H1 (cell line): Measurements from ENCODE around the gene MAGI1. TPM values are rescaled to one million over a fixed set of nuclear protein-coding genes. Genes with fewer than 3 reads are reported as not detected.

Source experiments
- CTCF ChIA-PET: fragments of 300-600 bp; sonication (Branson Sonifier 250); formaldehyde crosslinking; loops from one replicate; lab custom pipeline; 2021; ENCODE audit not compliant: partially characterized antibody; lab: Charles Lee
- POLR2A ChIA-PET: fragments of 300-600 bp; sonication (Branson Sonifier 250); formaldehyde crosslinking; loops from one replicate; lab custom pipeline; 2021; ENCODE audit warnings: inconsistent platforms; ENCODE audit not compliant: partially characterized antibody; lab: Charles Lee
- DNase-seq, 2 experiments: peaks; one replicate each; pipeline versions ENCODE4 v3.0.0 to v3.0.0-alpha.2; 2010 to 2022; ENCODE audit warnings: low spot score in 2 of 2, low read depth in 1 of 2, mixed read lengths in 1 of 2
- FAIRE-seq: peaks from 2 replicates; lab custom pipeline; 2011; peaks lifted over from hg19 to GRCh38; lab: Jason Lieb, UNC
- H2AFZ ChIP-seq: 2 replicates; pipeline ENCODE4 v1.8.1; 2012; ENCODE audit warnings: low read length, inconsistent platforms
- H2AK5ac ChIP-seq: 2 replicates; pipeline ENCODE4 v1.6.1; 2013; ENCODE audit warnings: low read depth, low read length
- H2BK120ac ChIP-seq: replicated peaks from 2 replicates; pipeline ENCODE3; 2013; ENCODE audit warnings: low read depth, low read length, inconsistent platforms
- H2BK12ac ChIP-seq: 2 replicates; pipeline ENCODE4 v1.6.1; 2013; ENCODE audit warnings: low read depth, low read length
- H2BK15ac ChIP-seq: 2 replicates; pipeline ENCODE4 v1.6.1; 2013; ENCODE audit warnings: low read length
- H2BK20ac ChIP-seq: 2 replicates; pipeline ENCODE4 v1.6.1; 2013; ENCODE audit warnings: low read length
- H2BK5ac ChIP-seq: 2 replicates; pipeline ENCODE4 v1.6.1; 2013; ENCODE audit warnings: low read depth, low read length
- H3K14ac ChIP-seq: 2 replicates; pipeline ENCODE4 v1.6.1; 2013; ENCODE audit warnings: inconsistent platforms; ENCODE audit not compliant: insufficient read length
- H3K18ac ChIP-seq: 2 replicates; pipeline ENCODE4 v1.6.1; 2013; ENCODE audit warnings: low read length; ENCODE audit errors: extremely low read depth
- H3K23ac ChIP-seq: 2 replicates; pipeline ENCODE4 v1.6.1; 2013; ENCODE audit warnings: inconsistent platforms; ENCODE audit not compliant: insufficient read length
- H3K23me2 ChIP-seq: 2 replicates; pipeline ENCODE4 v1.6.1; 2013; ENCODE audit warnings: low read depth, low read length
- H3K27ac ChIP-seq: 2 replicates; pipeline ENCODE4 v1.6.1; 2011; ENCODE audit warnings: low read depth, low read length, inconsistent platforms
- H3K27me3 ChIP-seq, 4 experiments: replicated peaks in 1 of 4; 1 replicate in 1 of 4; 2 replicates in 3 of 4; pipeline versions ENCODE4 v1.6.1 to v1.8.1; 2011 to 2013; ENCODE audit warnings: low read length in 3 of 4, mild to moderate bottlenecking in 3 of 4, inconsistent platforms in 2 of 4, mixed read lengths in 2 of 4, moderate library complexity in 1 of 4; ENCODE audit not compliant: control insufficient read depth in 3 of 4, insufficient read depth in 3 of 4; ENCODE audit errors: extremely low read depth in 1 of 4
- H3K36me3 ChIP-seq, 4 experiments: 2 replicates each; pipeline versions ENCODE4 v1.6.1 to v1.8.1; 2011 to 2013; ENCODE audit warnings: mild to moderate bottlenecking in 4 of 4, low read length in 3 of 4, moderate library complexity in 2 of 4, control low read depth in 1 of 4, inconsistent platforms in 1 of 4; ENCODE audit not compliant: insufficient read depth in 4 of 4, control insufficient read depth in 2 of 4
- H3K4ac ChIP-seq: replicated peaks from 2 replicates; pipeline ENCODE3; 2013; ENCODE audit warnings: low read length, low read depth, mixed read lengths, inconsistent platforms; ENCODE audit not compliant: insufficient read length
- H3K4me1 ChIP-seq, 4 experiments: replicated peaks in 1 of 4; 1 replicate in 1 of 4; 2 replicates in 3 of 4; pipeline versions ENCODE4 v1.6.1 to v1.8.1; 2011 to 2013; ENCODE audit warnings: low read length in 3 of 4, inconsistent platforms in 2 of 4, mixed read lengths in 1 of 4; ENCODE audit not compliant: insufficient read depth in 4 of 4, control insufficient read depth in 3 of 4
- H3K4me2 ChIP-seq, 2 experiments: 2 replicates each; pipeline versions ENCODE4 v1.6.1 to v1.8.1; 2011 to 2013; ENCODE audit warnings: low read depth in 2 of 2, low read length in 2 of 2, control low read depth in 1 of 2, inconsistent platforms in 1 of 2, mild to moderate bottlenecking in 1 of 2; ENCODE audit not compliant: insufficient read depth in 1 of 2
- H3K4me3 ChIP-seq, 4 experiments: fragments of 200-600, 300-600 bp in 1 of 4; sonication (generic), shearing (Covaris generic), sonication (Bioruptor Twin) in 1 of 4; 2 replicates each; pipeline versions ENCODE4 v1.5.1 to v1.8.1; 2011 to 2016; ENCODE audit warnings: low read length in 4 of 4, low read depth in 3 of 4, control low read depth in 2 of 4, inconsistent platforms in 2 of 4, mild to moderate bottlenecking in 2 of 4, mixed read lengths in 1 of 4, moderate library complexity in 1 of 4; ENCODE audit not compliant: insufficient read depth in 2 of 4; ENCODE audit errors: extremely low read depth in 1 of 4
- H3K56ac ChIP-seq: replicated peaks from 2 replicates; pipeline ENCODE3; 2013; ENCODE audit warnings: low read depth, mild to moderate bottlenecking, mixed read lengths, low read length, inconsistent platforms; ENCODE audit not compliant: insufficient read length
- H3K79me1 ChIP-seq: 2 replicates; pipeline ENCODE4 v1.6.1; 2013; ENCODE audit warnings: low read depth, low read length, control low read depth
- H3K79me2 ChIP-seq, 2 experiments: 2 replicates each; pipeline versions ENCODE4 v1.6.1 to v1.8.1; 2012 to 2013; ENCODE audit warnings: low read length in 2 of 2, mild to moderate bottlenecking in 2 of 2, inconsistent platforms in 1 of 2; ENCODE audit not compliant: insufficient read depth in 2 of 2, control insufficient read depth in 1 of 2
- H3K9ac ChIP-seq, 4 experiments: replicated peaks in 1 of 4; 1 replicate in 1 of 4; 2 replicates in 3 of 4; pipeline versions ENCODE4 v1.6.1 to v1.8.1; 2011 to 2013; ENCODE audit warnings: low read depth in 3 of 4, low read length in 3 of 4, control low read depth in 2 of 4, mild to moderate bottlenecking in 2 of 4, moderate library complexity in 2 of 4, inconsistent platforms in 1 of 4; ENCODE audit errors: extremely low read depth in 1 of 4
- H3K9me3 ChIP-seq, 2 experiments: 2 replicates each; pipeline versions ENCODE4 v1.6.1 to v1.8.1; 2012 to 2013; ENCODE audit warnings: mild to moderate bottlenecking in 2 of 2, moderate library complexity in 2 of 2, control low read depth in 1 of 2, inconsistent platforms in 1 of 2, low read depth in 1 of 2, low read length in 1 of 2, mixed read lengths in 1 of 2; ENCODE audit not compliant: insufficient read depth in 2 of 2
- H4K20me1 ChIP-seq, 2 experiments: replicated peaks in 1 of 2; 2 replicates each; pipeline versions ENCODE3 to v1.8.1; 2011 to 2013; ENCODE audit warnings: inconsistent platforms in 2 of 2, low read length in 2 of 2, mild to moderate bottlenecking in 1 of 2; ENCODE audit not compliant: insufficient read depth in 2 of 2, control insufficient read depth in 1 of 2
- H4K5ac ChIP-seq: 2 replicates; pipeline ENCODE4 v1.6.1; 2013; ENCODE audit warnings: low read length, low read depth, mixed read lengths, inconsistent platforms; ENCODE audit not compliant: insufficient read length
- H4K8ac ChIP-seq: 2 replicates; pipeline ENCODE4 v1.8.0; 2013; ENCODE audit warnings: mild to moderate bottlenecking, moderate library complexity, low read length, inconsistent platforms; ENCODE audit not compliant: insufficient read depth; ENCODE audit errors: extremely low read depth
- H4K91ac ChIP-seq: replicated peaks from 2 replicates; pipeline ENCODE3; 2013; ENCODE audit warnings: low read length, mixed read lengths, inconsistent platforms; ENCODE audit not compliant: insufficient read length
- JUN ChIP-seq: IDR thresholded peaks from 2 replicates; pipeline ENCODE4 v1.6.1; 2011; ENCODE audit warnings: low read depth, mild to moderate bottlenecking, improper control_type of control experiment, low read length
- KDM5A ChIP-seq: fragments of 200-600 bp; IDR thresholded peaks from 2 replicates; pipeline ENCODE4 v1.7.1; 2012; ENCODE audit warnings: mild to moderate bottlenecking, low read length, inconsistent platforms, mixed read lengths
- POU5F1 ChIP-seq: IDR thresholded peaks from 2 replicates; pipeline ENCODE4 v1.6.1; 2011; ENCODE audit warnings: low read depth, mild to moderate bottlenecking, low read length, moderate library complexity
- SIRT6 ChIP-seq: IDR thresholded peaks from one replicate; pipeline ENCODE4 v1.7.1; 2012; ENCODE audit warnings: low read length, inconsistent platforms
- SP4 ChIP-seq: IDR thresholded peaks from 2 replicates; pipeline ENCODE4 v1.6.1; 2012; ENCODE audit warnings: low read length, inconsistent platforms
- TAF7 ChIP-seq: optimal IDR thresholded peaks from 2 replicates; pipeline ENCODE3; 2011; ENCODE audit warnings: low read depth, mild to moderate bottlenecking, inconsistent platforms, low read length, moderate library complexity, borderline replicate concordance
- TEAD4 ChIP-seq: IDR thresholded peaks from 2 replicates; pipeline ENCODE4 v1.6.1; 2012; ENCODE audit warnings: low read depth, low read length, inconsistent platforms, mixed read lengths
- ZNF274 ChIP-seq: IDR thresholded peaks from 2 replicates; pipeline ENCODE4 v1.7.0; 2012; ENCODE audit warnings: low read length, borderline replicate concordance; ENCODE audit errors: extremely low read depth
- WGBS, 2 experiments: shearing (Covaris generic) in 1 of 2; methylation state at CpG; one replicate each; pipeline versions ENCODE4 v1.1.6 to v1.1.7; 2013 to 2015; ENCODE audit warnings: low lambda C conversion rate in 2 of 2, mixed read lengths in 2 of 2, inconsistent platforms in 1 of 2, low coverage in 1 of 2, missing lambda C conversion rate in 1 of 2; ENCODE audit not compliant: insufficient replicate concordance in 2 of 2, insufficient coverage in 1 of 2, insufficient read length in 1 of 2; ENCODE audit errors: extremely low coverage in 1 of 2, missing lambda C conversion rate in 1 of 2; 5-methylcytosine and 5-hydroxymethylcytosine counted together
- polyA plus RNA-seq, 7 experiments: library from polyadenylated mRNA; depleted of rRNA in 3 of 7; stranded (reverse) in 5 of 7; unstranded in 2 of 7; fragments of >200 nt in 5 of 7; fragments of 200-250 nt in 2 of 7; gene quantifications; 1 replicate in 5 of 7; 2 replicates in 1 of 7; 4 replicates in 1 of 7; pipeline versions ENCODE4 v1.2.1 to v1.2.3, GENCODE V29; 2011 to 2013; ENCODE audit warnings: missing spikeins in 2 of 7, mixed read lengths in 2 of 7
- total RNA-seq: library from RNA; stranded (reverse); fragmentation: NEBNext Ultra II Directional; extraction: Animal tissue kit (Norgen Biotek cat#: 25700); gene quantifications from 2 replicates; pipeline ENCODE4 v1.2.1, GENCODE V29; 2021
- TF ChIP-seq, protein P1 (sequence below): IDR thresholded peaks from 2 replicates; pipeline ENCODE4 v1.6.1; 2012; ENCODE audit warnings: low read length, inconsistent platforms
- TF ChIP-seq, protein P2 (sequence below): IDR thresholded peaks from 2 replicates; pipeline ENCODE4 v1.6.1; 2011; ENCODE audit warnings: low read length, improper control_type of control experiment

The MAGI1 gene
- total and polyA plus RNA-seq, 2 of the 8 experiments (the other 6 are each of a cell fraction or from before 2014, with no cell fraction given), result 19.8 to 78.0 TPM

DNA sequence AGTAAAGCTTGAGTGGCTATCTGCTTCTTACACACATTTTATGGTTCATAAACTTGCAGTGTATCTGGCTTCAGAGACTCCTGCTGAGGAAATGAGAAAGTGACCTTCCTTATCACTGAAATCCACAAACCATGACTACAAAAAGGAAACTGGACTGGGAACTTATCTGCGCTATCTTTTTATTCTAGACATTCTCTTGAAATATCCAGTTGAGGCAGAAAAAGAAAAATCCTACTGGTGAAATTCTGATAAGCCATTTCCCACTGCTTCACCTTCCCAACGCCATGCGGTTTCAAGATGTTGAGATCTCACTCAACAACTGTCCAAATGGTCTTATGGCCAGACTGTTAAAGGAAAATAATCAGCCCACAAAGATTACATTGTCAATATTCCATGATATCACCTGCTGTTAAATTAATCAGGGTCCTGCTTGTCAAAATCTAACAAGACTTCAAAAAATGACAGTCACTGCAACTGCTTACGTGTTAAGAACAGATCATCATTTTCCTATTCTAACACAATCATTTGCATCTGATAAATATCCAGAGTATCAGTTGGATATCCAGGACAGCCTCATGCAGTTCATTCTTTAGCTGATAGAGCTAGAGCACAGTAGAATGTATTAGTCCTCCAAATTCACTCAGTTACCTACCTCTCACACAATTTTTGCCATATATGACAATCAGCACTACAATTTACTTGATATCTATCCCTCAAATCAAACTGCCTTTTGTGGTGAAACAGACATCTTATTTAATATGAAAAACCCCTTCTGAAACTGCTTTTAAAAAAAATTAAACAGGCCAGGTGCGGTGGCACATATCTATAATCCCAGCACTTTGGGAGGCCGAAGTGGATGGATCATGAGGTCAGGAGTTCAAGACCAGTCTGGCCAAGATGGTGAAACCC lies 538.1 kb downstream of the MAGI1 start:
- Histone ChIP-seq H3K27ac (no peak overlapping the region), H3K36me3 (no peaks in the 10 kb centered on the region)
- TF ChIP-seq POU5F1 (no peak), SIRT6 (no peak), JUN (no peak), TAF7 (no peak), KDM5A (no peak), ZNF274 (no peak), TEAD4 (no peak), SP4 (no peak)
- TF ChIP-seq, protein P1, sequence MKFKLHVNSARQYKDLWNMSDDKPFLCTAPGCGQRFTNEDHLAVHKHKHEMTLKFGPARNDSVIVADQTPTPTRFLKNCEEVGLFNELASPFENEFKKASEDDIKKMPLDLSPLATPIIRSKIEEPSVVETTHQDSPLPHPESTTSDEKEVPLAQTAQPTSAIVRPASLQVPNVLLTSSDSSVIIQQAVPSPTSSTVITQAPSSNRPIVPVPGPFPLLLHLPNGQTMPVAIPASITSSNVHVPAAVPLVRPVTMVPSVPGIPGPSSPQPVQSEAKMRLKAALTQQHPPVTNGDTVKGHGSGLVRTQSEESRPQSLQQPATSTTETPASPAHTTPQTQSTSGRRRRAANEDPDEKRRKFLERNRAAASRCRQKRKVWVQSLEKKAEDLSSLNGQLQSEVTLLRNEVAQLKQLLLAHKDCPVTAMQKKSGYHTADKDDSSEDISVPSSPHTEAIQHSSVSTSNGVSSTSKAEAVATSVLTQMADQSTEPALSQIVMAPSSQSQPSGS, result no peak
- TF ChIP-seq, protein P2, sequence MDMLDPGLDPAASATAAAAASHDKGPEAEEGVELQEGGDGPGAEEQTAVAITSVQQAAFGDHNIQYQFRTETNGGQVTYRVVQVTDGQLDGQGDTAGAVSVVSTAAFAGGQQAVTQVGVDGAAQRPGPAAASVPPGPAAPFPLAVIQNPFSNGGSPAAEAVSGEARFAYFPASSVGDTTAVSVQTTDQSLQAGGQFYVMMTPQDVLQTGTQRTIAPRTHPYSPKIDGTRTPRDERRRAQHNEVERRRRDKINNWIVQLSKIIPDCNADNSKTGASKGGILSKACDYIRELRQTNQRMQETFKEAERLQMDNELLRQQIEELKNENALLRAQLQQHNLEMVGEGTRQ, result no peak

More for the DNA sequence above, 538.1 kb downstream of the MAGI1 start:
- ChIA-PET CTCF (no interaction called here), POLR2A (interaction anchor here (1.3 kb wide), 1 partner anchor 9 kb away, joined by 3 read pairs; no protein-coding TSS in a partner anchor)
- Histone ChIP-seq H3K9ac (no peak overlapping the region), H2BK15ac (no peak overlapping the region), H4K5ac (no peak overlapping the region), H3K4ac (no peak overlapping the region), H3K4me2 (no peak overlapping the region), H3K18ac (no peak overlapping the region), H3K79me1 (no peaks in the 10 kb centered on the region), H3K23me2 (no peaks in the 10 kb centered on the region), H2BK120ac (no peak overlapping the region), H4K8ac (no peak overlapping the region), H3K9me3 (no peaks in the 10 kb centered on the region), H3K14ac (no peak overlapping the region), H2BK5ac (no peak overlapping the region), H3K23ac (no peak overlapping the region), H3K27me3 (no peaks in the 10 kb centered on the region), H2BK20ac (no peak overlapping the region), H2BK12ac (no peak overlapping the region), H4K20me1 (peaks cover 0 to 1% of the 10 kb centered on the region in 2 experiments), H3K79me2 (peaks cover 3 to 62% of the 10 kb centered on the region in 2 experiments; a peak in 3 of 4 replicates), H3K4me1 (peaks cover 0 to 13% (median 3%) of the 10 kb centered on the region in 4 experiments; a peak in 2 of 7 replicates), H3K4me3 (no peak overlapping the region), H4K91ac (no peak overlapping the region), H3K56ac (no peak overlapping the region), H2AK5ac (no peak overlapping the region), H2AFZ (no peak overlapping the region)
- 92% methylated on average over 6 of the region's 6 CpGs; no CpG with 5 or more reads in 1 of the 2 experiments for WGBS, 2 experiments
- FAIRE-seq (no peak), DNase-seq (no peak)
